Measurements from ENCODE around the gene PREPL. TPM values are rescaled to one million over a fixed set of nuclear protein-coding genes. Genes with fewer than 3 reads are reported as not detected.

The PREPL gene
- total and polyA plus RNA-seq, 2 donors (not counting 3 experiments of a cell fraction or from before 2014, with no cell fraction given) = 10.1 to 25.7 TPM

DNA sequence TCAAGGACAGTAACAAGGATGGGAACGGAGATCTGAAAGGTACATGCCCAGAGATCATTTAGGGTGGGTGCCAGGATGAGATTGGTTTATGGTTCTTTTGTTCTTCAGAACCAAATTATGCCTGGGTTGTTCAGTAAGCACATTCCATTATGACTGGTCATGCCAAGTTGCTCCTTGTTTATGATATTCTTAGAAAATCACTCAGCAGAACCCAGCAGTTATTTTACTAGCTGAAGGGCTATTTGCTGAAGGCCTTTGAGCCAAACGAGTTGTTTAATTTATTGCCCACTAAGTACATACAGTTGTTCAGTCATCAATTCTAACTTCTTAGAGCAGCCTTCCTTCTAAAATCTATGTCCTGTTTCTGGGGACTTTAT lies 85.4 kb downstream of the PREPL start:
- Histone ChIP-seq H3K9ac (replicated peaks; ENCODE audit: extremely low read depth, insufficient read depth, low read length) (no peak overlapping the region), H3K4me1 (ENCODE audit: control insufficient read depth, extremely low read depth, insufficient read depth, low read length) (no peaks in the 10 kb centered on the region), H3K4me2 (ENCODE audit: insufficient read depth, low read length) (no peak overlapping the region), H3K27me3 (ENCODE audit: control insufficient read depth in 2 of 2, insufficient read depth in 2 of 2, low read length in 2 of 2) (no peaks in the 10 kb centered on the region), H3K4me3 (replicated peaks in 1 of 3; ENCODE audit: insufficient read depth in 1 of 3, low read depth in 1 of 3, low read length in 3 of 3) (no peak overlapping the region), H2AFZ (ENCODE audit: low read depth, low read length) (no peak overlapping the region), H3K36me3 (ENCODE audit: control insufficient read depth in 2 of 2, extremely low read depth in 1 of 2, insufficient read depth in 2 of 2, low read length in 2 of 2) (no peaks in the 10 kb centered on the region), H3K27ac (ENCODE audit: insufficient read depth, low read depth, low read length) (no peak overlapping the region), H3K79me2 (ENCODE audit: control insufficient read depth, insufficient read depth, low read length) (no peaks in the 10 kb centered on the region), H3K9me3 (replicated peaks; ENCODE audit: control insufficient read depth, insufficient read depth, low read length) (no peaks in the 10 kb centered on the region), H3K9me1 (replicated peaks; ENCODE audit: control insufficient read depth, extremely low read depth, insufficient read depth, low read length) (no peaks in the 10 kb centered on the region), H4K20me1 (replicated peaks; ENCODE audit: control insufficient read depth, extremely low read depth, insufficient read depth, low read length) (no peaks in the 10 kb centered on the region)
- BruUV-seq (replicated peaks) = no TSS peak
- dilution Hi-C loops (cut with MboI; ENCODE audit: extremely low pct_ligation_motif_present, low sequenced_read_pairs) (no loop called here), intact Hi-C loops (cut with micrococcal nuclease) (no loop called here)
- DNase-seq (ENCODE audit: low read depth, low spot score) = no peak
- ChIA-PET POLR2A (no interaction called here), CTCF (no interaction called here)
- FAIRE-seq = no peak
- TF ChIP-seq FOS (IDR thresholded peaks at IDR 0.05; ENCODE audit: borderline replicate concordance, insufficient read depth, low read length) (no peak), EZH2 (IDR thresholded peaks at IDR 0.05; ENCODE audit: borderline replicate concordance, low read depth, low read length, severe bottlenecking) (no peak)

DNA sequence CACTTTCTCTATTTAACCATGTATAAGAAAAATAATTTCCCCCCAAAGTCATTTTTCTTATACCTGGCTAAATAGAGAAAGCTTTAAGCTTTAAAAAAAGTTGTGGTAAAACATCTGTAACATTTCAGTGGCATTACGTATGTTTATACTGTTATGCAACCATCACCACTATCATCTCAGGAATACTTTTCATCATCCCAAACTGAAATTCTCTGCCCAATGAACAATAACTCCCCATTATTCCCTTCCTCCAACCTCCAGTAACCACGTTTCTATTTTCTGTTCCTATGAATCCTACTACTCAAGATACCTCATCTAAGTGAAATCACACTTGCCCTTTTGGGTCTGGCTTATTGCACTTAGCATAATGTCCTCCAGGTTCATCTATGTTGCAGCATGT lies 87.7 kb downstream of the PREPL start:
- POLR2A ChIA-PET = no interaction called here

More for the DNA sequence above, 87.7 kb downstream of the PREPL start:
- Histone ChIP-seq H4K20me1 (replicated peaks; ENCODE audit: control insufficient read depth, extremely low read depth, insufficient read depth, low read length) (no peaks in the 10 kb centered on the region), H3K4me3 (replicated peaks in 1 of 3; ENCODE audit: insufficient read depth in 1 of 3, low read depth in 1 of 3, low read length in 3 of 3) (no peak overlapping the region), H3K27me3 (ENCODE audit: control insufficient read depth in 2 of 2, insufficient read depth in 2 of 2, low read length in 2 of 2) (no peaks in the 10 kb centered on the region), H3K9ac (replicated peaks; ENCODE audit: extremely low read depth, insufficient read depth, low read length) (no peak overlapping the region), H2AFZ (ENCODE audit: low read depth, low read length) (no peak overlapping the region), H3K27ac (ENCODE audit: insufficient read depth, low read depth, low read length) (no peak overlapping the region), H3K4me1 (ENCODE audit: control insufficient read depth, extremely low read depth, insufficient read depth, low read length) (no peaks in the 10 kb centered on the region), H3K9me1 (replicated peaks; ENCODE audit: control insufficient read depth, extremely low read depth, insufficient read depth, low read length) (no peaks in the 10 kb centered on the region), H3K9me3 (replicated peaks; ENCODE audit: control insufficient read depth, insufficient read depth, low read length) (no peaks in the 10 kb centered on the region), H3K4me2 (ENCODE audit: insufficient read depth, low read length) (no peak overlapping the region), H3K79me2 (ENCODE audit: control insufficient read depth, insufficient read depth, low read length) (no peaks in the 10 kb centered on the region), H3K36me3 (ENCODE audit: control insufficient read depth in 2 of 2, extremely low read depth in 1 of 2, insufficient read depth in 2 of 2, low read length in 2 of 2) (no peaks in the 10 kb centered on the region)
- BruUV-seq (replicated peaks) = no TSS peak
- intact Hi-C loops (cut with micrococcal nuclease) (no loop called here), dilution Hi-C loops (cut with MboI; ENCODE audit: extremely low pct_ligation_motif_present, low sequenced_read_pairs) (no loop called here)
- CTCF ChIA-PET = no interaction called here
- no peak for TF ChIP-seq POLR2A (IDR thresholded peaks at IDR 0.05; ENCODE audit: low read depth, low read length)
- FAIRE-seq (no peak), DNase-seq (ENCODE audit: low read depth, low spot score) (no peak)

All from endothelial cell of umbilical vein (primary cell).